MM.1S (cell line): ENCODE measurements around the gene GRM5.

Experiments used
- DNase-seq: peaks from one replicate; pipeline ENCODE4 v3.0.0-alpha.2; 2015
- H2AFZ ChIP-seq: fragments of 300-600 bp; sonication (generic); 2 replicates; pipeline ENCODE4 v1.6.0; 2016; ENCODE audit warnings: antibody characterized with exemption, low read length
- H3F3A ChIP-seq: fragments of 300-600 bp; sonication (generic); 2 replicates; pipeline ENCODE4 v1.6.1; 2016; ENCODE audit warnings: mild to moderate bottlenecking, antibody characterized with exemption, low read length, moderate library complexity, mixed read lengths; ENCODE audit not compliant: insufficient read depth
- H3K27ac ChIP-seq: fragments of 300-600 bp; sonication (generic); 2 replicates; pipeline ENCODE4 v1.5.1; 2016; ENCODE audit warnings: mild to moderate bottlenecking, low read length
- H3K27me3 ChIP-seq: fragments of 300-600 bp; sonication (generic); replicated peaks from 2 replicates; pipeline ENCODE4 v1.6.0; 2016; ENCODE audit warnings: low read length; ENCODE audit not compliant: insufficient read depth
- H3K36me3 ChIP-seq: fragments of 300-600 bp; sonication (generic); replicated peaks from 2 replicates; pipeline ENCODE4 v1.6.1; 2016; ENCODE audit warnings: mild to moderate bottlenecking, low read length, mixed read lengths; ENCODE audit not compliant: insufficient read depth
- H3K4me1 ChIP-seq: fragments of 300-600 bp; sonication (generic); 2 replicates; pipeline ENCODE4 v1.6.1; 2016; ENCODE audit warnings: low read length, mixed read lengths
- H3K4me2 ChIP-seq: fragments of 300-600 bp; sonication (generic); 2 replicates; pipeline ENCODE4 v1.6.0; 2016; ENCODE audit warnings: low read depth, low read length
- H3K4me3 ChIP-seq: fragments of 300-600 bp; sonication (generic); 2 replicates; pipeline ENCODE4 v1.5.1; 2016; ENCODE audit warnings: low read length, mixed read lengths
- H3K79me2 ChIP-seq: fragments of 300-600 bp; sonication (generic); 2 replicates; pipeline ENCODE4 v1.6.1; 2016; ENCODE audit warnings: mixed run types, low read length, mixed read lengths
- H3K9ac ChIP-seq: fragments of 300-600 bp; sonication (generic); 2 replicates; pipeline ENCODE4 v1.6.1; 2016; ENCODE audit warnings: low read length, mixed read lengths
- H3K9me2 ChIP-seq: fragments of 300-600 bp; sonication (generic); replicated peaks from 2 replicates; pipeline ENCODE4 v1.6.1; 2016; ENCODE audit warnings: mild to moderate bottlenecking, low read length, mixed read lengths; ENCODE audit not compliant: insufficient read depth
- H3K9me3 ChIP-seq: fragments of 300-600 bp; sonication (generic); replicated peaks from 2 replicates; pipeline ENCODE4 v1.6.1; 2016; ENCODE audit warnings: mild to moderate bottlenecking, low read length, mixed read lengths; ENCODE audit not compliant: insufficient read depth
- H4K20me1 ChIP-seq: fragments of 300-600 bp; sonication (generic); 2 replicates; pipeline ENCODE4 v1.6.1; 2016; ENCODE audit warnings: mild to moderate bottlenecking, low read length, moderate library complexity, mixed read lengths; ENCODE audit not compliant: insufficient read depth
- EZH2 ChIP-seq: fragments of 300-600 bp; sonication (generic); optimal IDR thresholded peaks from 2 replicates; pipeline ENCODE3; 2017; ENCODE audit warnings: low read depth, mild to moderate bottlenecking, antibody characterized with exemption, low read length, mixed read lengths
- EZH2phosphoT487 ChIP-seq: fragments of 300-600 bp; sonication (generic); IDR thresholded peaks from 2 replicates; pipeline ENCODE4 v1.6.1; 2018; ENCODE audit warnings: antibody characterized with exemption, low read length
- TF ChIP-seq, protein P1 (sequence below): fragments of 300-600 bp; sonication (generic); IDR thresholded peaks from 2 replicates; pipeline ENCODE4 v1.5.1; 2016; ENCODE audit warnings: antibody characterized with exemption, low read length, mixed read lengths

GRM5 gene

DNA sequence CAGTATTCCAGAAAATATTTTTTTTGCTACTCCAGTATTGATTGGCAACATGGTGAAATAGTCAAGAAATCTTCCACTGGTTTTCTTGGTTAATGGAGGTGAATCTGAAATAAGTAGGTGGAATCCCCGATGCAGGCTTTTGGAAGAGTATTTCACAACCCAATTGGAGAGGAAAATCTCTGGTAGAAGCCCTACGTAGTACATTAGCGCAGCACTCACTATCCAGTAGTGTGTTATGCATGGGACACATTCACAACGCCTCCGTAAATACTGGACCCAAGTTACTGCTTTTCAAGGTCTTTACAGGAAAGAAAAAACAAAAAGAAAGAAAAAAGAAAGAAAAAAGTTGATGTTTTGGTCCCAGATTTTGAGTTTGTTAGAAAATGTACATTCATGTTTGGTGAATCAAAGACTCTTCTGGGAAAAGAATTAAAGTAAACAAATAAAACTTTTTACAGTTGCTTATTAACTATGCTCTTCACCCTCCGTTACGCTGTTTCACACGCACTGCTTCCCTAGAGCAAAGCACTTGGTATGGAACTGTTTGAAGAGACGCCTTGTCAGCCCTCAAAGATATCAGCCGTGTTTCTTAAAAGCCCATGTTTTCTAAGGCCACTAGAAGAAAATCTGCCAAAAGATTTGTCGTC, 557.9 kb downstream of the GRM5 start:
- no peaks in the 10 kb centered on the region for H3F3A ChIP-seq
- no peaks in the 10 kb centered on the region for H3K36me3 ChIP-seq
- no peaks in the 10 kb centered on the region for H3K4me1 ChIP-seq
- TF ChIP-seq, protein P1, sequence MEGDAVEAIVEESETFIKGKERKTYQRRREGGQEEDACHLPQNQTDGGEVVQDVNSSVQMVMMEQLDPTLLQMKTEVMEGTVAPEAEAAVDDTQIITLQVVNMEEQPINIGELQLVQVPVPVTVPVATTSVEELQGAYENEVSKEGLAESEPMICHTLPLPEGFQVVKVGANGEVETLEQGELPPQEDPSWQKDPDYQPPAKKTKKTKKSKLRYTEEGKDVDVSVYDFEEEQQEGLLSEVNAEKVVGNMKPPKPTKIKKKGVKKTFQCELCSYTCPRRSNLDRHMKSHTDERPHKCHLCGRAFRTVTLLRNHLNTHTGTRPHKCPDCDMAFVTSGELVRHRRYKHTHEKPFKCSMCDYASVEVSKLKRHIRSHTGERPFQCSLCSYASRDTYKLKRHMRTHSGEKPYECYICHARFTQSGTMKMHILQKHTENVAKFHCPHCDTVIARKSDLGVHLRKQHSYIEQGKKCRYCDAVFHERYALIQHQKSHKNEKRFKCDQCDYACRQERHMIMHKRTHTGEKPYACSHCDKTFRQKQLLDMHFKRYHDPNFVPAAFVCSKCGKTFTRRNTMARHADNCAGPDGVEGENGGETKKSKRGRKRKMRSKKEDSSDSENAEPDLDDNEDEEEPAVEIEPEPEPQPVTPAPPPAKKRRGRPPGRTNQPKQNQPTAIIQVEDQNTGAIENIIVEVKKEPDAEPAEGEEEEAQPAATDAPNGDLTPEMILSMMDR, result no peak
- no peak for TF ChIP-seq EZH2
- no peak for TF ChIP-seq EZH2phosphoT487
- H3K9me3 ChIP-seq, result no peaks in the 10 kb centered on the region
- no peaks in the 10 kb centered on the region for H3K79me2 ChIP-seq
- H2AFZ ChIP-seq, result no peak overlapping the region
- no peak overlapping the region for H3K4me3 ChIP-seq
- no peaks in the 10 kb centered on the region for H3K27me3 ChIP-seq
- no peak overlapping the region for H3K4me2 ChIP-seq
- no peak for DNase-seq
- H3K27ac ChIP-seq, result no peak overlapping the region
- no peaks in the 10 kb centered on the region for H4K20me1 ChIP-seq
- H3K9me2 ChIP-seq, result no peaks in the 10 kb centered on the region
- no peak overlapping the region for H3K9ac ChIP-seq

GRCh38 chr11:88501541-88501940, 564.2 kb downstream of the GRM5 start:
- no peaks in the 10 kb centered on the region for H3K9me2 ChIP-seq
- no peak overlapping the region for H3K4me2 ChIP-seq
- H4K20me1 ChIP-seq, result no peaks in the 10 kb centered on the region
- no peak overlapping the region for H2AFZ ChIP-seq
- DNase-seq, result no peak
- H3K9me3 ChIP-seq, result no peaks in the 10 kb centered on the region
- no peaks in the 10 kb centered on the region for H3K27me3 ChIP-seq
- no peaks in the 10 kb centered on the region for H3F3A ChIP-seq
- H3K4me3 ChIP-seq, result no peak overlapping the region
- H3K9ac ChIP-seq, result no peak overlapping the region
- H3K4me1 ChIP-seq, result no peaks in the 10 kb centered on the region
- TF ChIP-seq, protein P1, result no peak
- TF ChIP-seq EZH2phosphoT487 (no peak), EZH2 (no peak)
- H3K79me2 ChIP-seq, result no peaks in the 10 kb centered on the region
- H3K27ac ChIP-seq, result no peak overlapping the region
- no peaks in the 10 kb centered on the region for H3K36me3 ChIP-seq

DNA sequence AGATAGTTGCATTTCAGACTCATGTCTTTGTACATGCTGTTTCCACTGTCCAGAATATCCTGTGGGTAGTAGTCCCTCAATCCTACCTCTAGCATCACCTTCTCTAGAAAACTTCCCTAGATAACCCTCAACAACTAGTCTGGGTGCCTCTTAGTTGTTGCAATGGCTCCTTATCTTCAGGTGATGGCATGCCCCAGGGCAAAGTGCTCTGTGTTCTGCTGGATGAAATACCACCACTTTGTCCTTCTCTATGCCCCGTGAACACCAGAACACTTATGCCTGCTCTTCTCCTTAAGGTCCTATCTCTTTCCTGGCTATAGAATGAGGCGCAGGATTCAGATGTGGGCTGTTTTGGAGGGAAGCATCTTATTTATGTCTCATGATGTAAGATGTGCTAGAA, 569.9 kb downstream of the GRM5 start:
- no peak for DNase-seq
- TF ChIP-seq EZH2phosphoT487 (no peak), EZH2 (no peak)
- TF ChIP-seq, protein P1, result no peak

More for the DNA sequence above, 569.9 kb downstream of the GRM5 start:
- H3K36me3 ChIP-seq, result no peaks in the 10 kb centered on the region
- H3K9me2 ChIP-seq, result no peaks in the 10 kb centered on the region
- no peaks in the 10 kb centered on the region for H3F3A ChIP-seq
- no peak overlapping the region for H3K27ac ChIP-seq
- H3K9ac ChIP-seq, result no peak overlapping the region
- no peaks in the 10 kb centered on the region for H3K9me3 ChIP-seq
- no peaks in the 10 kb centered on the region for H4K20me1 ChIP-seq
- no peak overlapping the region for H2AFZ ChIP-seq
- no peaks in the 10 kb centered on the region for H3K27me3 ChIP-seq
- no peak overlapping the region for H3K4me2 ChIP-seq
- H3K4me3 ChIP-seq, result no peak overlapping the region
- no peaks in the 10 kb centered on the region for H3K4me1 ChIP-seq
- H3K79me2 ChIP-seq, result no peaks in the 10 kb centered on the region
